ENCODE data around the gene ISOC1. TPM values are rescaled to one million over a fixed set of nuclear protein-coding genes. Genes with fewer than 3 reads are reported as not detected.

ISOC1 gene
- total RNA-seq, 2 donors from 2014 or later, result 10.9 to 12.0 TPM

- Histone ChIP-seq H3K27ac (no peak overlapping the region), H3K36me3 (no peaks in the 10 kb centered on the region), H3K27me3 (replicated peaks; ENCODE audit: insufficient read depth) (no peaks in the 10 kb centered on the region), H3K4me1 (ENCODE audit: control insufficient read depth in 1 of 2, low read depth in 2 of 2) (no peaks in the 10 kb centered on the region), H3K9me3 (no peaks in the 10 kb centered on the region), H3K4me3 (no peak overlapping the region)
- DNase-seq (ENCODE audit: low spot score) (no peak), ATAC-seq (ENCODE audit: insufficient number of reproducible peaks, low FRiP score, low read depth) (no peak)
- no peak for TF ChIP-seq CTCF (IDR thresholded peaks at IDR 0.05)
Measured at GRCh38 chr5:129137637-129138036, 43.1 kb downstream of the ISOC1 start.

DNA sequence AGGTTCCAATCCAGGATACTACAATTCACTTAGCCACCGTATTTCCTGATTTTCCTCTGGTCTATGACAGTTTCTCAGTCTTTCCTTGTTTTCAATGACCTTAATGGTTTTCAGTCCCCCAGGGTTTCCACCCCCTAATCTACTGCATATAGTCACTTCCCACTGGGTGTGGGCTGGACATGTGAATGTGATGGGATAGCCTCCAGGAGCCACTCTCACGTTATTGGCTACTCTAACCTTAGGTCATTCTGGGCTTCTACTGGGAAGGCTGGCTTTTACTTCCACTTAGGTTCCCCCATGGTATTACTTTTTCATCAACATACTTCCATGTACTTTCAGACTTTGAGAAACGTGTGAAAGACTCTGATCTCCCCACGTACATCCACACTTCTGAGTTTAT lies 46.5 kb downstream of the ISOC1 start:
- DNase-seq (ENCODE audit: low spot score) (no peak), ATAC-seq (ENCODE audit: insufficient number of reproducible peaks, low FRiP score, low read depth) (no peak)
- Histone ChIP-seq H3K4me3 (no peak overlapping the region), H3K36me3 (no peaks in the 10 kb centered on the region), H3K27me3 (replicated peaks; ENCODE audit: insufficient read depth) (no peaks in the 10 kb centered on the region), H3K4me1 (ENCODE audit: control insufficient read depth in 1 of 2, low read depth in 2 of 2) (no peaks in the 10 kb centered on the region), H3K27ac (no peak overlapping the region), H3K9me3 (no peaks in the 10 kb centered on the region)
- TF ChIP-seq CTCF (IDR thresholded peaks at IDR 0.05), result no peak

GRCh38 chr5:129141696-129142095 lies 47.1 kb downstream of the ISOC1 start:
- Histone ChIP-seq H3K27me3 (replicated peaks; ENCODE audit: insufficient read depth) (no peaks in the 10 kb centered on the region), H3K4me1 (ENCODE audit: control insufficient read depth in 1 of 2, low read depth in 2 of 2) (no peaks in the 10 kb centered on the region), H3K27ac (no peak overlapping the region), H3K9me3 (no peaks in the 10 kb centered on the region), H3K4me3 (no peak overlapping the region), H3K36me3 (no peaks in the 10 kb centered on the region)
- TF ChIP-seq CTCF (IDR thresholded peaks at IDR 0.05), result no peak
- ATAC-seq (ENCODE audit: insufficient number of reproducible peaks, low FRiP score, low read depth), result no peak
- DNase-seq (ENCODE audit: low spot score), result no peak

- Histone ChIP-seq H3K27ac (no peak overlapping the region), H3K9me3 (no peaks in the 10 kb centered on the region), H3K36me3 (no peaks in the 10 kb centered on the region), H3K27me3 (replicated peaks; ENCODE audit: insufficient read depth) (no peaks in the 10 kb centered on the region), H3K4me1 (ENCODE audit: control insufficient read depth in 1 of 2, low read depth in 2 of 2) (no peaks in the 10 kb centered on the region), H3K4me3 (no peak overlapping the region)
- ATAC-seq (ENCODE audit: insufficient number of reproducible peaks, low FRiP score, low read depth), result no peak
- TF ChIP-seq CTCF (IDR thresholded peaks at IDR 0.05), result no peak
- DNase-seq (ENCODE audit: low spot score), result no peak
Measured at GRCh38 chr5:129155876-129156275, 61.3 kb downstream of the ISOC1 start.

GRCh38 chr5:129161830-129162229 lies 67.3 kb downstream of the ISOC1 start:
- Histone ChIP-seq H3K9me3 (peaks cover 6% of the 10 kb centered on the region), H3K27ac (no peak overlapping the region), H3K27me3 (replicated peaks; ENCODE audit: insufficient read depth) (no peaks in the 10 kb centered on the region), H3K4me3 (no peak overlapping the region), H3K4me1 (ENCODE audit: control insufficient read depth in 1 of 2, low read depth in 2 of 2) (no peaks in the 10 kb centered on the region), H3K36me3 (no peaks in the 10 kb centered on the region)
- ATAC-seq (ENCODE audit: insufficient number of reproducible peaks, low FRiP score, low read depth) (no peak), DNase-seq (ENCODE audit: low spot score) (no peak)
- TF ChIP-seq CTCF (IDR thresholded peaks at IDR 0.05), result no peak

Other genes with a start within 250 kb of the ISOC1 start
- under 1 TPM in 1 of 2 donors, not detected in 1; 0.21 TPM for gene SLC27A6, start 129.3 kb upstream of the ISOC1 start, total RNA-seq

All from thoracic aorta (tissue), 2 donors.